WTC11 (cell line): ENCODE data around the gene PARP12.

Experiments
- JUN ChIP-seq: sonication (generic); formaldehyde crosslinking; IDR thresholded peaks from 2 replicates; pipeline ENCODE4 v1.8.0; 2023; ENCODE audit warnings: mild to moderate bottlenecking, missing genetic modification reagents
- KAT7 ChIP-seq: sonication (generic); formaldehyde crosslinking; IDR thresholded peaks from 2 replicates; pipeline ENCODE4 v1.8.1; 2023; ENCODE audit warnings: missing genetic modification reagents, mild to moderate bottlenecking, borderline replicate concordance
- NR2C2 ChIP-seq: sonication (generic); formaldehyde crosslinking; IDR thresholded peaks from 2 replicates; pipeline ENCODE4 v1.8.0; 2022; ENCODE audit warnings: mild to moderate bottlenecking, missing genetic modification reagents
- TP53 ChIP-seq: sonication (generic); formaldehyde crosslinking; IDR thresholded peaks from 2 replicates; pipeline ENCODE4 v1.8.1; 2023; ENCODE audit warnings: mild to moderate bottlenecking, missing genetic modification reagents
- USF2 ChIP-seq: sonication (generic); formaldehyde crosslinking; IDR thresholded peaks from 2 replicates; pipeline ENCODE4 v1.8.1; 2023; ENCODE audit warnings: mild to moderate bottlenecking, missing genetic modification reagents, moderate library complexity
- TF ChIP-seq, protein P1 (sequence below): fragments of 200-600 bp; IDR thresholded peaks from 2 replicates; pipeline ENCODE4 v1.8.0; 2022; ENCODE audit warnings: antibody characterized with exemption

- TF ChIP-seq, protein P1, sequence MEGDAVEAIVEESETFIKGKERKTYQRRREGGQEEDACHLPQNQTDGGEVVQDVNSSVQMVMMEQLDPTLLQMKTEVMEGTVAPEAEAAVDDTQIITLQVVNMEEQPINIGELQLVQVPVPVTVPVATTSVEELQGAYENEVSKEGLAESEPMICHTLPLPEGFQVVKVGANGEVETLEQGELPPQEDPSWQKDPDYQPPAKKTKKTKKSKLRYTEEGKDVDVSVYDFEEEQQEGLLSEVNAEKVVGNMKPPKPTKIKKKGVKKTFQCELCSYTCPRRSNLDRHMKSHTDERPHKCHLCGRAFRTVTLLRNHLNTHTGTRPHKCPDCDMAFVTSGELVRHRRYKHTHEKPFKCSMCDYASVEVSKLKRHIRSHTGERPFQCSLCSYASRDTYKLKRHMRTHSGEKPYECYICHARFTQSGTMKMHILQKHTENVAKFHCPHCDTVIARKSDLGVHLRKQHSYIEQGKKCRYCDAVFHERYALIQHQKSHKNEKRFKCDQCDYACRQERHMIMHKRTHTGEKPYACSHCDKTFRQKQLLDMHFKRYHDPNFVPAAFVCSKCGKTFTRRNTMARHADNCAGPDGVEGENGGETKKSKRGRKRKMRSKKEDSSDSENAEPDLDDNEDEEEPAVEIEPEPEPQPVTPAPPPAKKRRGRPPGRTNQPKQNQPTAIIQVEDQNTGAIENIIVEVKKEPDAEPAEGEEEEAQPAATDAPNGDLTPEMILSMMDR, result no peak
- TF ChIP-seq NR2C2 (CRISPR knock-in tag) (no peak), KAT7 (CRISPR knock-in tag) (no peak), USF2 (CRISPR knock-in tag) (no peak), JUN (CRISPR knock-in tag) (no peak), TP53 (no peak)
These were observed 37.5 kb downstream of the PARP12 start for GRCh38 chr7:140025241-140025640.
